Transverse colon (tissue), 4 donors: Measurements from ENCODE around the gene KAZN. TPM values are rescaled to one million over a fixed set of nuclear protein-coding genes. Genes with fewer than 3 reads are reported as not detected.

ENCODE experiments used
- DNase-seq: peaks from one replicate; pipeline ENCODE4 v3.0.0-alpha.2; 2019
- H3K27ac ChIP-seq, 4 donors: fragments of 200-600 bp; sonication (generic); 2 replicates each; pipeline ENCODE4 v1.5.1; 2016 to 2018; ENCODE audit warnings: inconsistent platforms in 4 of 4
- H3K27me3 ChIP-seq: fragments of 200-600 bp; sonication (generic); 2 replicates; pipeline ENCODE4 v1.5.1; 2017; ENCODE audit warnings: inconsistent platforms
- H3K36me3 ChIP-seq, 4 donors: fragments of 200-600 bp; sonication (generic); 2 replicates each; pipeline ENCODE4 v1.5.1; 2017 to 2019; ENCODE audit warnings: inconsistent platforms in 4 of 4
- H3K4me1 ChIP-seq, 4 donors: fragments of 200-600 bp; sonication (generic); 2 replicates each; pipeline ENCODE4 v1.5.1; 2017 to 2020; ENCODE audit warnings: inconsistent platforms in 4 of 4
- H3K4me3 ChIP-seq, 4 donors: fragments of 200-600 bp; sonication (generic); 1 replicate in 1 of 4; 2 replicates in 3 of 4; pipeline versions ENCODE4 v1.5.1 to v1.6.1; 2017 to 2019; ENCODE audit warnings: inconsistent platforms in 4 of 4
- H3K9me3 ChIP-seq, 2 donors: fragments of 200-600 bp; sonication (generic); 2 replicates each; pipeline ENCODE4 v1.5.1; 2017 to 2019; ENCODE audit warnings: inconsistent platforms in 2 of 2
- CTCF ChIP-seq, 5 experiments: fragments of 200-600 bp in 3 of 5; fragments of 450-650 bp in 2 of 5; sonication (generic) in 3 of 5; IDR thresholded peaks; 1 replicate in 2 of 5; 2 replicates in 3 of 5; pipeline ENCODE4 v1.5.1; 2016 to 2017; ENCODE audit warnings: antibody characterized with exemption in 5 of 5, inconsistent platforms in 3 of 5, mild to moderate bottlenecking in 2 of 5, moderate library complexity in 1 of 5
- EP300 ChIP-seq: sonication (generic); formaldehyde crosslinking; IDR thresholded peaks from one replicate; pipeline ENCODE4 v1.6.1; 2017; ENCODE audit warnings: antibody characterized with exemption, low read depth
- POLR2A ChIP-seq: fragments of 450-650 bp; IDR thresholded peaks from one replicate; pipeline ENCODE4 v1.6.1; 2016; ENCODE audit warnings: antibody characterized with exemption, mild to moderate bottlenecking, moderate library complexity
- POLR2AphosphoS5 ChIP-seq, 3 donors: sonication (generic); formaldehyde crosslinking; IDR thresholded peaks; one replicate each; pipeline ENCODE4 v1.6.1; 2016; ENCODE audit warnings: antibody characterized with exemption in 3 of 3
- WGBS, 2 donors: methylation state at CpG; one replicate each; pipeline ENCODE4 v1.1.5; 2018; ENCODE audit warnings: low coverage in 1 of 2; 5-methylcytosine and 5-hydroxymethylcytosine counted together
- in situ Hi-C, 4 donors: fragments of 200-750 bp; cut with MboI; loops; one replicate each; pipeline versions ENCODE4 v1.15.0 to v1.15.1; 2017; ENCODE audit warnings: low sequenced_read_pairs in 3 of 4, low pct_ligation_motif_present in 1 of 4, low pct_unique_long_range_greater_than_20kb in 1 of 4
- intact Hi-C: fragments of 100-400 bp; cut with DNase I; formaldehyde crosslinking; loops from one replicate; pipeline ENCODE4 v1.15.1; 2023; ENCODE audit warnings: low total_unique reads
- total RNA-seq, 4 donors: library from RNA; depleted of rRNA; stranded (reverse); fragments of >200 nt; gene quantifications; one replicate each; pipeline ENCODE4 v1.1.0, GENCODE V29; 2016

The KAZN gene
- total RNA-seq, 4 donors from 2014 or later: 12.0 to 17.1 (median 16.2) TPM

- Histone ChIP-seq H3K4me3 (no peak overlapping the region), H3K9me3 (no peaks in the 10 kb centered on the region), H3K36me3 (no peaks in the 10 kb centered on the region), H3K27me3 (no peaks in the 10 kb centered on the region), H3K4me1 (no peaks in the 10 kb centered on the region), H3K27ac (no peak overlapping the region)
- TF ChIP-seq EP300: no peak
- TF ChIP-seq CTCF (IDR thresholded peaks at IDR 0.05): no peak
- no peak for TF ChIP-seq POLR2A
- no peak for TF ChIP-seq POLR2AphosphoS5 (IDR thresholded peaks at IDR 0.05)
- 74 to 82% methylated on average over 5 to 15 of the region's 15 CpGs for WGBS, 2 donors
- intact Hi-C loops: no loop called here
- in situ Hi-C loops: no loop called here
- no peak for DNase-seq
Observed at GRCh38 chr1:15066191-15066590, 467.7 kb downstream of the KAZN start.

- Histone ChIP-seq H3K4me1 (no peaks in the 10 kb centered on the region), H3K27ac (no peak overlapping the region), H3K9me3 (no peaks in the 10 kb centered on the region), H3K4me3 (no peak overlapping the region), H3K27me3 (no peaks in the 10 kb centered on the region), H3K36me3 (no peaks in the 10 kb centered on the region)
- WGBS, 2 donors: 88% methylated on average over 4 of the region's 4 CpGs; no CpG with 5 or more reads in 1 of the 2 donors
- in situ Hi-C loops: no loop called here
- intact Hi-C loops: no loop called here
- TF ChIP-seq POLR2AphosphoS5 (IDR thresholded peaks at IDR 0.05) (no peak), POLR2A (no peak), CTCF (IDR thresholded peaks at IDR 0.05) (no peak), EP300 (no peak)
- no peak for DNase-seq
Observed at GRCh38 chr1:15067148-15067547, 468.7 kb downstream of the KAZN start.

- 76 to 86% methylated on average over 4 to 14 of the region's 14 CpGs for WGBS, 2 donors
- in situ Hi-C loops (no loop called here), intact Hi-C loops (no loop called here)
Observed at GRCh38 chr1:15068152-15068551, 469.7 kb downstream of the KAZN start.

GRCh38 chr1:15068997-15069396 is 470.5 kb downstream of the KAZN start:
- DNase-seq: no peak
- Histone ChIP-seq H3K9me3 (no peaks in the 10 kb centered on the region), H3K27me3 (no peaks in the 10 kb centered on the region), H3K36me3 (no peaks in the 10 kb centered on the region), H3K4me1 (no peaks in the 10 kb centered on the region), H3K4me3 (no peak overlapping the region), H3K27ac (no peak overlapping the region)
- WGBS, 2 donors: 67 to 92% methylated on average over 1 to 4 of the region's 4 CpGs
- intact Hi-C loops: no loop called here
- TF ChIP-seq EP300 (no peak), POLR2AphosphoS5 (IDR thresholded peaks at IDR 0.05) (no peak), POLR2A (no peak), CTCF (IDR thresholded peaks at IDR 0.05) (no peak)
- in situ Hi-C loops: no loop called here

More at GRCh38 chr1:15068152-15068551, 469.7 kb downstream of the KAZN start:
- Histone ChIP-seq H3K9me3 (no peaks in the 10 kb centered on the region), H3K27me3 (no peaks in the 10 kb centered on the region), H3K27ac (no peak overlapping the region), H3K36me3 (no peaks in the 10 kb centered on the region), H3K4me1 (no peaks in the 10 kb centered on the region), H3K4me3 (no peak overlapping the region)
- TF ChIP-seq POLR2AphosphoS5 (IDR thresholded peaks at IDR 0.05): no peak
- TF ChIP-seq EP300: no peak
- no peak for TF ChIP-seq POLR2A
- TF ChIP-seq CTCF (IDR thresholded peaks at IDR 0.05): no peak
- no peak for DNase-seq
